CD14-positive monocyte (primary cell): Measurements from ENCODE around the gene CSTB. TPM values are rescaled to one million over a fixed set of nuclear protein-coding genes. Genes with fewer than 3 reads are reported as not detected.

Experiments
- DNase-seq, 3 donors: peaks; one replicate each; pipeline ENCODE4 v3.0.0-alpha.2; 2011 to 2022
- H2AFZ ChIP-seq: 2 replicates; pipeline ENCODE4 v1.6.0; 2012; ENCODE audit warnings: mild to moderate bottlenecking, low read depth, low read length, inconsistent platforms; ENCODE audit not compliant: insufficient read depth, poor library complexity, severe bottlenecking
- H3K27ac ChIP-seq, 2 donors: 1 replicate in 1 of 2; 2 replicates in 1 of 2; pipeline ENCODE4 v1.5.1; 2012 to 2013; ENCODE audit warnings: low read length in 2 of 2, control low read depth in 1 of 2, inconsistent platforms in 1 of 2, low read depth in 1 of 2, mild to moderate bottlenecking in 1 of 2
- H3K27me3 ChIP-seq, 2 donors: one replicate each; pipeline versions ENCODE4 v1.6.0 to v1.6.1; 2011 to 2013; ENCODE audit warnings: low read length in 2 of 2; ENCODE audit not compliant: control insufficient read depth in 2 of 2, insufficient read depth in 2 of 2
- H3K36me3 ChIP-seq, 2 donors: replicated peaks in 1 of 2; 1 replicate in 1 of 2; 2 replicates in 1 of 2; pipeline versions ENCODE4 v1.5.1 to v1.6.1; 2012 to 2013; ENCODE audit warnings: low read length in 2 of 2, control low read depth in 1 of 2, inconsistent platforms in 1 of 2, mild to moderate bottlenecking in 1 of 2; ENCODE audit not compliant: insufficient read depth in 2 of 2, control insufficient read depth in 1 of 2
- H3K4me1 ChIP-seq, 2 donors: 1 replicate in 1 of 2; 2 replicates in 1 of 2; pipeline versions ENCODE4 v1.5.1 to v1.6.1; 2012 to 2013; ENCODE audit warnings: low read length in 2 of 2, control low read depth in 1 of 2, inconsistent platforms in 1 of 2, mild to moderate bottlenecking in 1 of 2, moderate library complexity in 1 of 2; ENCODE audit not compliant: insufficient read depth in 2 of 2, control insufficient read depth in 1 of 2
- H3K4me2 ChIP-seq: replicated peaks from 2 replicates; pipeline ENCODE3; 2012; ENCODE audit warnings: low read length, moderate library complexity, mild to moderate bottlenecking; ENCODE audit not compliant: poor library complexity, severe bottlenecking; ENCODE audit errors: extremely low read depth
- H3K4me3 ChIP-seq, 3 experiments: fragments of 200-600 bp in 1 of 3; sonication (generic) in 1 of 3; replicated peaks in 1 of 3; 1 replicate in 2 of 3; 2 replicates in 1 of 3; pipeline ENCODE4 v1.5.1; 2011 to 2013; ENCODE audit warnings: low read length in 3 of 3, mild to moderate bottlenecking in 3 of 3, control low read depth in 2 of 3, low read depth in 2 of 3, inconsistent platforms in 1 of 3, moderate library complexity in 1 of 3
- H3K79me2 ChIP-seq: 2 replicates; pipeline ENCODE4 v1.6.0; 2012; ENCODE audit warnings: mild to moderate bottlenecking, control low read depth, inconsistent platforms, low read length, moderate library complexity; ENCODE audit not compliant: insufficient read depth
- H3K9ac ChIP-seq: 2 replicates; pipeline ENCODE4 v1.6.0; 2017; ENCODE audit warnings: low read length, mild to moderate bottlenecking; ENCODE audit not compliant: insufficient read depth, poor library complexity, severe bottlenecking
- H3K9me3 ChIP-seq, 2 donors: replicated peaks in 1 of 2; 1 replicate in 1 of 2; 2 replicates in 1 of 2; pipeline versions ENCODE4 v1.5.1 to v1.6.1; 2012 to 2013; ENCODE audit warnings: low read length in 2 of 2, control low read depth in 1 of 2; ENCODE audit not compliant: control insufficient read depth in 1 of 2, insufficient read depth in 1 of 2
- H4K20me1 ChIP-seq: 2 replicates; pipeline ENCODE4 v1.6.0; 2012; ENCODE audit warnings: mild to moderate bottlenecking, low read length, control low read depth, moderate library complexity; ENCODE audit not compliant: insufficient read depth
- H3K27ac Mint-ChIP-seq, 7 donors: one replicate each; pipeline ENCODE4 v1.8.0; 2020; ENCODE audit warnings: mild to moderate bottlenecking in 7 of 7, mixed read lengths in 7 of 7, moderate library complexity in 6 of 7, inconsistent platforms in 2 of 7
- H3K27me3 Mint-ChIP-seq, 3 donors: one replicate each; pipeline ENCODE4 v1.8.0; 2021 to 2022; ENCODE audit warnings: low read depth in 3 of 3, mild to moderate bottlenecking in 3 of 3, mixed read lengths in 3 of 3, moderate library complexity in 3 of 3, inconsistent platforms in 1 of 3
- H3K36me3 Mint-ChIP-seq, 2 donors: one replicate each; pipeline ENCODE4 v1.8.0; 2020; ENCODE audit warnings: mixed read lengths in 2 of 2, inconsistent platforms in 1 of 2, mild to moderate bottlenecking in 1 of 2
- H3K4me1 Mint-ChIP-seq: one replicate; pipeline ENCODE4 v1.8.0; 2020; ENCODE audit warnings: mild to moderate bottlenecking, mixed read lengths
- H3K4me3 Mint-ChIP-seq, 2 donors: one replicate each; pipeline ENCODE4 v1.8.0; 2020; ENCODE audit warnings: mild to moderate bottlenecking in 2 of 2, mixed read lengths in 2 of 2, moderate library complexity in 1 of 2
- H3K9me3 Mint-ChIP-seq, 7 donors: one replicate each; pipeline ENCODE4 v1.8.0; 2020 to 2022; ENCODE audit warnings: mixed read lengths in 7 of 7, mild to moderate bottlenecking in 6 of 7, moderate library complexity in 6 of 7, inconsistent platforms in 2 of 7
- CTCF ChIP-seq: fragments of 200-600 bp; IDR thresholded peaks from one replicate; pipeline ENCODE4 v1.8.0; 2022; ENCODE audit warnings: antibody characterized with exemption, mild to moderate bottlenecking
- WGBS: methylation state at CpG from one replicate; pipeline ENCODE4 v1.1.5; 2013; ENCODE audit warnings: missing lambda C conversion rate; ENCODE audit not compliant: insufficient coverage; 5-methylcytosine and 5-hydroxymethylcytosine counted together
- intact Hi-C, 2 donors: fragments of 100-400 bp; cut with micrococcal nuclease; formaldehyde crosslinking; loops; one replicate each; pipeline versions ENCODE4 v1.15.0 to v1.15.1; 2023
- polyA plus RNA-seq, 3 donors: library from polyadenylated mRNA; depleted of rRNA in 1 of 3; unstranded in 2 of 3; stranded (reverse) in 1 of 3; fragments of 300-500 nt in 2 of 3; fragments of >200 nt in 1 of 3; fragmentation: Illumina TruSeq in 2 of 3; gene quantifications; 1 replicate in 2 of 3; 2 replicates in 1 of 3; pipeline ENCODE4 v1.2.3, GENCODE V29; 2012 to 2021

The CSTB gene
- polyA plus RNA-seq, 3 donors, result 73.7 to 120 (median 115) TPM

GRCh38 chr21:43744725-43745124 is 31.4 kb downstream of the CSTB start:
- H3K27ac Mint-ChIP-seq, result peak overlapping the region in 1 of 7 donors; percentile 28
- 98% methylated on average over 15 of the region's 18 CpGs for WGBS
- H3K4me3 ChIP-seq, result no peak overlapping the region
- H3K27ac ChIP-seq, result no peak overlapping the region
- DNase-seq, result no peak
- no peak overlapping the region for H2AFZ ChIP-seq
- no peak overlapping the region for H3K4me2 ChIP-seq
- H3K4me1 ChIP-seq, result no peaks in the 10 kb centered on the region
- H3K4me3 Mint-ChIP-seq, result no peak overlapping the region
- peaks cover 13% of the 10 kb centered on the region for H3K79me2 ChIP-seq
- H3K4me1 Mint-ChIP-seq, result peaks cover 10% of the 10 kb centered on the region
- no peak for TF ChIP-seq CTCF
- H3K27me3 ChIP-seq, result no peaks in the 10 kb centered on the region
- intact Hi-C loops, result no loop called here
- H4K20me1 ChIP-seq, result peaks cover 75% of the 10 kb centered on the region
- no peak overlapping the region for H3K9ac ChIP-seq
- H3K36me3 ChIP-seq, result peaks cover 69 to 89% of the 10 kb centered on the region in 2 donors
- peaks cover 0 to 1% (median 0%) of the 10 kb centered on the region in 3 donors for H3K27me3 Mint-ChIP-seq
- H3K36me3 Mint-ChIP-seq, result peaks cover 55 to 76% of the 10 kb centered on the region in 2 donors
- no peaks in the 10 kb centered on the region for H3K9me3 ChIP-seq
- peaks cover 0 to 3% (median 0%) of the 10 kb centered on the region in 7 donors for H3K9me3 Mint-ChIP-seq

GRCh38 chr21:43743947-43744346 is 32.2 kb downstream of the CSTB start:
- Histone ChIP-seq H3K79me2 (peaks cover 19% of the 10 kb centered on the region), H3K27ac (peak overlapping the region; percentile 12 to 62), H4K20me1 (peaks cover 78% of the 10 kb centered on the region), H3K9me3 (no peaks in the 10 kb centered on the region), H3K9ac (no peak overlapping the region), H3K4me2 (no peak overlapping the region), H3K4me3 (no peak overlapping the region), H2AFZ (no peak overlapping the region), H3K36me3 (peaks cover 64 to 88% of the 10 kb centered on the region in 2 donors), H3K27me3 (no peaks in the 10 kb centered on the region), H3K4me1 (no peaks in the 10 kb centered on the region)
- Mint-ChIP-seq H3K36me3 (peaks cover 55 to 76% of the 10 kb centered on the region in 2 donors), H3K27me3 (peaks cover 0 to 1% (median 0%) of the 10 kb centered on the region in 3 donors), H3K27ac (peak overlapping the region in 6 of 7 donors; percentile 54 to 84 (median 66)), H3K4me3 (peak overlapping the region; percentile 20 to 30), H3K4me1 (peaks cover 15% of the 10 kb centered on the region), H3K9me3 (peaks cover 0 to 8% (median 0%) of the 10 kb centered on the region in 7 donors)
- no peak for DNase-seq
- intact Hi-C loops, result no loop called here
- TF ChIP-seq CTCF, result no peak
- 92% methylated on average over 7 of the region's 8 CpGs for WGBS
